Colon (tissue), 2 donors: Measurements from ENCODE around the gene C9orf50.
"Not testable (repeated sequence)": the region's sequence is repeated elsewhere in the genome, so short reads cannot be mapped to it uniquely, and the experiment has no call there.

ENCODE experiments used
- FAIRE-seq: peaks from 2 replicates; lab custom pipeline; 2012; peaks lifted over from hg19 to GRCh38; lab: Jason Lieb, UNC
- donor health status: control.
- donor health status: control.

C9orf50 gene

GRCh38 chr9:129647635-129648034 lies 26.7 kb upstream of the C9orf50 start:
- FAIRE-seq, result no peak

GRCh38 chr9:129646654-129647053 lies 25.8 kb upstream of the C9orf50 start:
- FAIRE-seq, result no peak

- no peak for FAIRE-seq
These were observed 25.4 kb upstream of the C9orf50 start for GRCh38 chr9:129646252-129646651.

- FAIRE-seq, result no peak
These were observed 24.0 kb upstream of the C9orf50 start for GRCh38 chr9:129644902-129645301.

GRCh38 chr9:129644365-129644764 lies 23.5 kb upstream of the C9orf50 start:
- no peak for FAIRE-seq

- no peak for FAIRE-seq
These were observed 22.8 kb upstream of the C9orf50 start for GRCh38 chr9:129643706-129644105.

GRCh38 chr9:129641750-129642585 lies 21.1 kb upstream of the C9orf50 start, which contains the start of gene ASB6:
Gene ASB6, minus strand, starts transcription at chr9:129642151. Its CDS starts 152 bp downstream, at chr9:129641999.
- no peak for FAIRE-seq

- FAIRE-seq, result no peak
These were observed 20.2 kb upstream of the C9orf50 start for GRCh38 chr9:129640871-129641749.

GRCh38 chr9:129640086-129640870 lies 19.4 kb upstream of the C9orf50 start:
- no peak for FAIRE-seq

- no peak for FAIRE-seq
These were observed 18.8 kb upstream of the C9orf50 start for GRCh38 chr9:129639756-129640085.

- FAIRE-seq, result no peak
These were observed 18.2 kb upstream of the C9orf50 start for GRCh38 chr9:129639034-129639630.

GRCh38 chr9:129637673-129638439 lies 17.0 kb upstream of the C9orf50 start:
- no peak for FAIRE-seq

GRCh38 chr9:129637102-129637501 lies 16.2 kb upstream of the C9orf50 start:
- FAIRE-seq, result no peak

- not testable (repeated sequence) for FAIRE-seq
These were observed 15.4 kb upstream of the C9orf50 start for GRCh38 chr9:129636343-129636742.

GRCh38 chr9:129635099-129636065 lies 14.5 kb upstream of the C9orf50 start:
- FAIRE-seq, result no peak

GRCh38 chr9:129633848-129634247 lies 12.9 kb upstream of the C9orf50 start:
- no peak for FAIRE-seq

GRCh38 chr9:129633207-129633606 lies 12.3 kb upstream of the C9orf50 start:
- FAIRE-seq, result no peak

GRCh38 chr9:129632460-129632859 lies 11.6 kb upstream of the C9orf50 start:
- FAIRE-seq, result no peak

GRCh38 chr9:129631674-129632129 lies 10.8 kb upstream of the C9orf50 start:
- no peak for FAIRE-seq
